HT1080 (cell line): Measurements from ENCODE around the gene NXPH3. TPM values are rescaled to one million over a fixed set of nuclear protein-coding genes. Genes with fewer than 3 reads are reported as not detected.

Source experiments
- DNase-seq: peaks from one replicate; pipeline ENCODE4 v3.0.0-alpha.2; 2015; ENCODE audit warnings: low read depth
- total RNA-seq: library from RNA; depleted of rRNA; stranded (reverse); fragments of >200 nt; shearing (Covaris generic); gene quantifications from 2 replicates; pipeline ENCODE4 v1.2.3, GENCODE V29; 2014; rRNA removed

Gene NXPH3
- total RNA-seq, 1 experiment from 2014 or later: 0.06 TPM

GRCh38 chr17:49621946-49622529, 46.4 kb downstream of the NXPH3 start:
- DNase-seq: no peak

- no peak for DNase-seq
Measured at GRCh38 chr17:49624896-49625295, 49.2 kb downstream of the NXPH3 start.

GRCh38 chr17:49629447-49629846, 53.8 kb downstream of the NXPH3 start:
- DNase-seq: no peak

GRCh38 chr17:49630113-49630900, 54.6 kb downstream of the NXPH3 start:
- no peak for DNase-seq

- DNase-seq: no peak
Measured at GRCh38 chr17:49631496-49631895, 55.8 kb downstream of the NXPH3 start.

Other genes with a start within 250 kb of the NXPH3 start
- gene ZNF652, start 213.6 kb upstream of the NXPH3 start, total RNA-seq: 6.8 and 7.6 TPM in 2 replicates
- gene PHB1, start 161.0 kb upstream of the NXPH3 start, total RNA-seq: 245 and 256 TPM in 2 replicates
- 6.3 and 9.2 TPM in 2 replicates for gene NGFR, start 80.6 kb upstream of the NXPH3 start, total RNA-seq
- 56.2 and 63.8 TPM in 2 replicates for gene SPOP, start 102.2 kb downstream of the NXPH3 start, total RNA-seq
- gene SLC35B1, start 132.1 kb downstream of the NXPH3 start, total RNA-seq: 65.6 and 77.1 TPM in 2 replicates
- 3.3 and 5.4 TPM in 2 replicates for gene FAM117A, start 188.3 kb downstream of the NXPH3 start, total RNA-seq
- gene KAT7, start 212.8 kb downstream of the NXPH3 start, total RNA-seq: 26.6 and 27.9 TPM in 2 replicates